ENCODE data around the gene MUC16. TPM values are rescaled to one million over a fixed set of nuclear protein-coding genes. Genes with fewer than 3 reads are reported as not detected.
"Not testable (repeated sequence)": the region's sequence is repeated elsewhere in the genome, so short reads cannot be mapped to it uniquely, and the experiment has no call there.

The MUC16 gene
- total RNA-seq, 4 donors from 2014 or later: 0.02 to 0.55 (median 0.04) TPM; not detected in 1

DNA sequence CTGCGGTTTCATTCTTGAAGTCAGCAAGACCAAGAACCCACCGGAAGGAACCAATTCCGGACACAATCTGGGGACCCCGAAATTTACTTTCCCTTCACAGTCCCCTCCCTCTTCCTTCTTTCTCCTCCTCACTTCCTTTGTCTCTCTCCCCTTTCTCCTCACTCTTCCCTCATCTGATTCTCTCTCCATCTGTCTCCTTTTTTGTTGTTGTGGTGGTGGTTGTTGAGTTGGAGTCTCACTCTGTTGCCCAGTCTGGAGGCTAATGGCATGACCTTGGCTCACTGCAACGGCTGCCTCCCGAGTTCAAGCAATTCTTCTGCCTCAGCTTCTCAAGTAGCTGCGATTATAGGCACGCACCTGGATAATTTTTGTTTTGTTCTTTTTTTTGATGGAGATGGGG, 44.0 kb upstream of the MUC16 start:
- 66 to 74% methylated on average over 8 of the region's 8 CpGs for WGBS, 2 donors
- intact Hi-C loops (cut with DNase I; ENCODE audit: low total_unique reads): no loop called here
- no peak for TF ChIP-seq POLR2A (IDR thresholded peaks at IDR 0.05)
- TF ChIP-seq, protein P1, sequence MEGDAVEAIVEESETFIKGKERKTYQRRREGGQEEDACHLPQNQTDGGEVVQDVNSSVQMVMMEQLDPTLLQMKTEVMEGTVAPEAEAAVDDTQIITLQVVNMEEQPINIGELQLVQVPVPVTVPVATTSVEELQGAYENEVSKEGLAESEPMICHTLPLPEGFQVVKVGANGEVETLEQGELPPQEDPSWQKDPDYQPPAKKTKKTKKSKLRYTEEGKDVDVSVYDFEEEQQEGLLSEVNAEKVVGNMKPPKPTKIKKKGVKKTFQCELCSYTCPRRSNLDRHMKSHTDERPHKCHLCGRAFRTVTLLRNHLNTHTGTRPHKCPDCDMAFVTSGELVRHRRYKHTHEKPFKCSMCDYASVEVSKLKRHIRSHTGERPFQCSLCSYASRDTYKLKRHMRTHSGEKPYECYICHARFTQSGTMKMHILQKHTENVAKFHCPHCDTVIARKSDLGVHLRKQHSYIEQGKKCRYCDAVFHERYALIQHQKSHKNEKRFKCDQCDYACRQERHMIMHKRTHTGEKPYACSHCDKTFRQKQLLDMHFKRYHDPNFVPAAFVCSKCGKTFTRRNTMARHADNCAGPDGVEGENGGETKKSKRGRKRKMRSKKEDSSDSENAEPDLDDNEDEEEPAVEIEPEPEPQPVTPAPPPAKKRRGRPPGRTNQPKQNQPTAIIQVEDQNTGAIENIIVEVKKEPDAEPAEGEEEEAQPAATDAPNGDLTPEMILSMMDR (IDR thresholded peaks at IDR 0.05): no peak
- DNase-seq (ENCODE audit: low spot score in 2 of 2): no peak
- H3K4me3 ChIP-seq (ENCODE audit: low read depth, poor library complexity, severe bottlenecking): no peak overlapping the region

DNA sequence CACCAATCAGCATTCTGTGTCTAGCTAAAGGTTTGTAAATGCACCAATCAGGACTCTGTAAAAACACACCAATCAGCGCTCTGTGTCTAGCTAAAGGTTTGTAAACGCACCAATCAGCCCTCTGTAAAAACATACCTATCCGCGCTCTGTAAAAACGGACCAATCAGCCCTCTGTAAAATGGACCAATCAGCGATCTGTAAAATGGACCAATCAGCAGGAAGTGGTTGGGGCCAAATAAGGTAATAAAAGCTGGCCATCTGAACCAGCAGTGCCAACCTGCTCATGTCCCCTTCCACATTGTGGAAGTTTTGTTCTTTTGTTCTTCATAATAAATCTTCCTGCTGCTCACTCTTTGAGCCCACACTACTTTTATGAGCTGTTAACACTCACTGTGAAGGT, 43.5 kb upstream of the MUC16 start:
- intact Hi-C loops (cut with DNase I; ENCODE audit: low total_unique reads); DNase-seq (ENCODE audit: low spot score in 2 of 2); H3K4me3 ChIP-seq (ENCODE audit: low read depth, poor library complexity, severe bottlenecking): not testable (repeated sequence)
- WGBS, 2 donors: 93 to 94% methylated on average over 6 of the region's 6 CpGs

GRCh38 chr19:9052894-9053293, 42.7 kb upstream of the MUC16 start:
- H3K4me3 ChIP-seq (ENCODE audit: low read depth, poor library complexity, severe bottlenecking): no peak overlapping the region
- intact Hi-C loops (cut with DNase I; ENCODE audit: low total_unique reads): no loop called here
- TF ChIP-seq POLR2A (IDR thresholded peaks at IDR 0.05): no peak
- TF ChIP-seq, protein P1 (IDR thresholded peaks at IDR 0.05): no peak
- DNase-seq (ENCODE audit: low spot score in 2 of 2): no peak
- WGBS, 2 donors: 79 to 89% methylated on average over 4 of the region's 4 CpGs

GRCh38 chr19:9046694-9047093, 36.5 kb upstream of the MUC16 start:
- H3K4me3 ChIP-seq (ENCODE audit: low read depth, poor library complexity, severe bottlenecking): no peak overlapping the region
- WGBS, 2 donors: 66 to 71% methylated on average over 4 of the region's 4 CpGs
- intact Hi-C loops (cut with DNase I; ENCODE audit: low total_unique reads): no loop called here
- no peak for TF ChIP-seq POLR2A (IDR thresholded peaks at IDR 0.05)
- TF ChIP-seq, protein P1 (IDR thresholded peaks at IDR 0.05): no peak
- no peak for DNase-seq (ENCODE audit: low spot score in 2 of 2)

DNA sequence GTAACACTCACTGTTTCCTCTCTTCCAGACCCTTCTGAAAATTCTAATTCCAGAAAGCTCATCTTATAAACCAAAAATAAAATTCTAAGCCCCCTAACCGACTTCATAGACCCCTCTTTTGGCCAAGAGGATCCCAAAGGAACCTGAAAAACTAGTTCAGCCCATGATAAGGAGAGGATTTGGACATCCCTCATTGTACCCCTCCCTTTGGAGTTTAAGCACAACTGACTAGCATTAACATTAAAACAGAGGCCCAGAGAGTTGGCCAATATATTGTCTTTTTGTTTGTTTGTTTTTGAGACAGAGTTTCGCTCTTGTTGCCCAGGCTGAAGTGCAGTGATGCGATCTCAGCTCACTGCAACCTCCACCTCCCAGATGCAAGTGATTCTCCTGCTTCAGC, 34.2 kb upstream of the MUC16 start:
- intact Hi-C loops (cut with DNase I; ENCODE audit: low total_unique reads): no loop called here
- TF ChIP-seq POLR2A (IDR thresholded peaks at IDR 0.05): no peak
- TF ChIP-seq, protein P1 (IDR thresholded peaks at IDR 0.05): no peak
- no peak overlapping the region for H3K4me3 ChIP-seq (ENCODE audit: low read depth, poor library complexity, severe bottlenecking)
- WGBS, 2 donors: 72 to 73% methylated on average over 3 of the region's 3 CpGs
- DNase-seq (ENCODE audit: low spot score in 2 of 2): no peak

GRCh38 chr19:9043524-9043923, 33.3 kb upstream of the MUC16 start:
- no peak for DNase-seq (ENCODE audit: low spot score in 2 of 2)
- 91 to 95% methylated on average over 5 of the region's 5 CpGs for WGBS, 2 donors
- intact Hi-C loops (cut with DNase I; ENCODE audit: low total_unique reads): no loop called here
- no peak for TF ChIP-seq POLR2A (IDR thresholded peaks at IDR 0.05)
- no peak overlapping the region for H3K4me3 ChIP-seq (ENCODE audit: low read depth, poor library complexity, severe bottlenecking)

DNA sequence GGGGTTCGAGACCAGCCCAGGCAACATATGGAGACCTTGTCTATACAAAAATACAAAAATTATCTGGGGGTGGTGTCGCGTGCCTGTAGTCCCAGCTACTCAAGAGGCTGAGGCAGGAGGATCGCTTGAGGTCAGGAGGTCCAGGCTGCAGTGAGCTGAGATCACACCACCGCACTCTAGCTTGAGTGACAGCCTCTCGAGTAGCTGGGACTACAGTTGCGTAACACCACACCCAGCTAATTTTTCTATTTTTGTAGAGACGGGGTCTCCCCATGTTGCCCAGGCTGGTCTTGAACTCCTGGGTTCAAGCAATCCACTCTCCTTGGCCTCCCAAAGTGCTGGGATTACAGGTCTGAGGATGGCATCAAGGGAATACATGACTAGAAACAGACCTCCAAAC, 30.8 kb upstream of the MUC16 start:
- intact Hi-C loops (cut with DNase I; ENCODE audit: low total_unique reads): no loop called here
- TF ChIP-seq, protein P1 (IDR thresholded peaks at IDR 0.05): no peak
- TF ChIP-seq POLR2A (IDR thresholded peaks at IDR 0.05): no peak
- no peak for DNase-seq (ENCODE audit: low spot score in 2 of 2)
- 85 to 87% methylated on average over 6 to 8 of the region's 8 CpGs for WGBS, 2 donors
- no peak overlapping the region for H3K4me3 ChIP-seq (ENCODE audit: low read depth, poor library complexity, severe bottlenecking)
